Cardiac muscle cell (in vitro differentiated cells and primary cell): ENCODE results near the gene GLDC. TPM values are rescaled to one million over a fixed set of nuclear protein-coding genes. Genes with fewer than 3 reads are reported as not detected.
"Not testable (repeated sequence)": the region's sequence is repeated elsewhere in the genome, so short reads cannot be mapped to it uniquely, and the experiment has no call there.

ENCODE experiments used
- DNase-seq, 2 donors: peaks; one replicate each; pipeline versions ENCODE4 v3.0.0 to v3.0.0-alpha.2; 2010 to 2017; ENCODE audit warnings: low read depth in 1 of 2, low spot score in 1 of 2
- H3K27ac ChIP-seq: fragments of 200-600 bp; sonication (generic); 2 replicates; pipeline ENCODE4 v1.5.1; 2016
- H3K27me3 ChIP-seq: fragments of 200-600 bp; sonication (generic); 2 replicates; pipeline ENCODE4 v1.6.0; 2016; ENCODE audit warnings: control low read depth
- H3K36me3 ChIP-seq: fragments of 200-600 bp; sonication (generic); 2 replicates; pipeline ENCODE4 v1.5.1; 2016; ENCODE audit warnings: control low read depth
- H3K4me1 ChIP-seq: fragments of 200-600 bp; sonication (generic); 2 replicates; pipeline ENCODE4 v1.8.1; 2017; ENCODE audit warnings: low read depth, mild to moderate bottlenecking, mixed run types
- H3K4me3 ChIP-seq: fragments of 200-600 bp; sonication (generic); 2 replicates; pipeline ENCODE4 v1.5.1; 2016; ENCODE audit warnings: mild to moderate bottlenecking
- H3K9me3 ChIP-seq: fragments of 200-600 bp; sonication (generic); 2 replicates; pipeline ENCODE4 v1.5.1; 2017; ENCODE audit warnings: low read depth, mild to moderate bottlenecking, control low read depth
- polyA plus RNA-seq: library from polyadenylated mRNA; unstranded; fragments of >200 nt; fragmentation: Nextera tagmentation; extraction: Ambion mirVana; gene quantifications from 2 replicates; pipeline ENCODE4 v1.2.1, GENCODE V29; 2016
- total RNA-seq: library from RNA; depleted of rRNA; stranded (reverse); fragments of >200 nt; gene quantifications from 2 replicates; pipeline ENCODE4 v1.2.3, GENCODE V29; 2016
- TF ChIP-seq, protein P1 (sequence below): IDR thresholded peaks from 2 replicates; pipeline ENCODE4 v1.5.1; 2012; ENCODE audit warnings: low read depth, mild to moderate bottlenecking, low read length

The GLDC gene
- total RNA-seq (0.98 and 3.3 TPM in 2 replicates), polyA plus RNA-seq (1.5 and 5.9 TPM in 2 replicates)

DNA sequence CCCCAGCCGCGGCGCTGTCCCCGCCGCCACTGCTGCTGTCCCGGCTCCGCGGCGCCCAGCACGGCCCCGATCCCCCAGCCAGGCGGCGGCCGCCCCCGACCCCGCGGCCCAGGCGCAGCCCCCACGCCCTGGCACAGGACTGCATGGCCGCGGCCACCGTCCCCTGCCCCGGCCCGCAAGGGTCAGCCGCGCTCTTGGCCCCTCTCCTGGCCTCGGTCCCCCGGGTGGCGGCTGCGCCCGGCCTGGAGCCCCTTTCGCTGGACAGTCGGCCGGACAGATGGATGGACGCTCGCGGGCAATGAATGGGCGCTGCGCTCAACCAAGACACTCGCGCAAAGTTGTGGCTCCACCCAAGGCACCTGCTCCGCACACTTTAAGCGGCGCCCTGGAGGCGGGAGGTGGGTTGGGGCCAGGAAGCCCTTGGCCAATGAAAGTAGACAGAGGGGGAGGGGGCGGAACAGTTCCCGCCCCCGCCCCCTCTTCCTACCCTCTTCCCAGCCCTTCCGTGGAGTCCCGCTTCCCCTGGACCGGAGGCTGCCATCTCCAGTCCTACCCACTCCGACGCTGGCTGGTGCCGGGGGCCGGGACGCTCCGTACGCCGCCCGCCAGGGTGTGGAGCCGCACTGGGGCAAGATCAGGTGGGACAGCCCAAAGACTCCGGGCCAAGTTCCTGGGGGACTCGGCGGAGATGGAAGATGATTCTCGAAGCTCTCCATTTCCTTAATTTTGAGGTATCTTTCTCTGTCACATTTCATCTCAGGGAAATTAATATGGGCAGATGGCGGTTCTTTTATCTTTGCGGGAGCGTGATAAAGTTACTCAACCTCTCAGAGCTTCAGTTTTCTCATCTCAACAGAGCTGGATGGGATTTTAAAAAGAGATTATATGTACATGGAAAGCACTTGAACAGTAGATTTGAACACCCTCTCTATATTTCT is at the start of gene GLDC:
TSS of gene GLDC (minus strand) at position 375 of the 938 bp plus-strand sequence. CDS start at position 145, 230 bp downstream.
- peak; percentile 9 to 79 for DNase-seq
- Histone ChIP-seq H3K9me3 (no peaks in the 10 kb centered on the region), H3K27me3 (peaks cover 61% of the 10 kb centered on the region), H3K4me3 (peak within 1 kb of the TSS; percentile 45), H3K4me1 (peaks cover 8% of the 10 kb centered on the region), H3K27ac (no peak within 1 kb of the TSS), H3K36me3 (no peaks in the 10 kb centered on the region)
- TF ChIP-seq, protein P1, sequence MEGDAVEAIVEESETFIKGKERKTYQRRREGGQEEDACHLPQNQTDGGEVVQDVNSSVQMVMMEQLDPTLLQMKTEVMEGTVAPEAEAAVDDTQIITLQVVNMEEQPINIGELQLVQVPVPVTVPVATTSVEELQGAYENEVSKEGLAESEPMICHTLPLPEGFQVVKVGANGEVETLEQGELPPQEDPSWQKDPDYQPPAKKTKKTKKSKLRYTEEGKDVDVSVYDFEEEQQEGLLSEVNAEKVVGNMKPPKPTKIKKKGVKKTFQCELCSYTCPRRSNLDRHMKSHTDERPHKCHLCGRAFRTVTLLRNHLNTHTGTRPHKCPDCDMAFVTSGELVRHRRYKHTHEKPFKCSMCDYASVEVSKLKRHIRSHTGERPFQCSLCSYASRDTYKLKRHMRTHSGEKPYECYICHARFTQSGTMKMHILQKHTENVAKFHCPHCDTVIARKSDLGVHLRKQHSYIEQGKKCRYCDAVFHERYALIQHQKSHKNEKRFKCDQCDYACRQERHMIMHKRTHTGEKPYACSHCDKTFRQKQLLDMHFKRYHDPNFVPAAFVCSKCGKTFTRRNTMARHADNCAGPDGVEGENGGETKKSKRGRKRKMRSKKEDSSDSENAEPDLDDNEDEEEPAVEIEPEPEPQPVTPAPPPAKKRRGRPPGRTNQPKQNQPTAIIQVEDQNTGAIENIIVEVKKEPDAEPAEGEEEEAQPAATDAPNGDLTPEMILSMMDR: no peak

- Histone ChIP-seq H3K4me1 (no peaks in the 10 kb centered on the region), H3K36me3 (no peaks in the 10 kb centered on the region), H3K4me3 (no peak overlapping the region), H3K27me3 (no peaks in the 10 kb centered on the region), H3K9me3 (no peaks in the 10 kb centered on the region), H3K27ac (no peak overlapping the region)
- TF ChIP-seq, protein P1: no peak
- no peak for DNase-seq
Observed at GRCh38 chr9:6692881-6693361, 47.4 kb upstream of the GLDC start.

- Histone ChIP-seq H3K9me3 (no peaks in the 10 kb centered on the region), H3K27ac (no peak overlapping the region), H3K36me3 (no peaks in the 10 kb centered on the region), H3K4me1 (no peaks in the 10 kb centered on the region), H3K4me3 (no peak overlapping the region), H3K27me3 (no peaks in the 10 kb centered on the region)
- TF ChIP-seq, protein P1: no peak
- no peak for DNase-seq
Observed at GRCh38 chr9:6692433-6692832, 46.9 kb upstream of the GLDC start.

DNA sequence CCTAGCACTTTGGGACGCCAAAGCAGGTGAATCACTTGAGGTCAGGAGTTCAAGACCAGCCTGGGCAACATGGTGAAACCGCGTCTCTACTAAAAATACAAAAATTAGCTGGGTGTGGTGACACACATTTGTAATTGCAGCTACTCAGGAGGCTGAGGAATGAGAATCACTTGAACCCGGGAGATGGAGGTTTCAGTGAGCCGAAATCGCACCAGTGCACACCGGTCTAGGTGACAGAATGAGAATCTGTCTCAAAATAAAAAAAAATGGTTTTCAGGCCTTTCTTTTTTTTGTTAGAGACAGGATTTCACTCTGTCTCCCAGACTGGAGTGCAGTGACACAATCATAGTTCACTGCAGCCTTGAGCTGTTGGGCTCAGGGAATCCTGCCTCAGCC is 45.1 kb upstream of the GLDC start:
- H3K27ac ChIP-seq, DNase-seq, H3K27me3 ChIP-seq, H3K36me3 ChIP-seq, H3K4me3 ChIP-seq, H3K9me3 ChIP-seq, H3K4me1 ChIP-seq: not testable (repeated sequence)

GRCh38 chr9:6689893-6690674 is 44.6 kb upstream of the GLDC start:
- H3K36me3 ChIP-seq: no peaks in the 10 kb centered on the region
- H3K27ac ChIP-seq: no peak overlapping the region
- H3K4me1 ChIP-seq: no peaks in the 10 kb centered on the region
- TF ChIP-seq, protein P1: no peak
- no peaks in the 10 kb centered on the region for H3K9me3 ChIP-seq
- H3K4me3 ChIP-seq: no peak overlapping the region
- no peak for DNase-seq
- no peaks in the 10 kb centered on the region for H3K27me3 ChIP-seq
